HG03025 (cell line): ENCODE results near the gene GTSF1L.

Source experiments
- ATAC-seq: cut with Tn5 transposase; IDR thresholded peaks from one replicate; pipeline ENCODE4 v1.9.1; 2021; ENCODE audit warnings: mild to moderate bottlenecking, moderate library complexity; ENCODE audit not compliant: unreplicated experiment, low FRiP score

Gene GTSF1L

DNA sequence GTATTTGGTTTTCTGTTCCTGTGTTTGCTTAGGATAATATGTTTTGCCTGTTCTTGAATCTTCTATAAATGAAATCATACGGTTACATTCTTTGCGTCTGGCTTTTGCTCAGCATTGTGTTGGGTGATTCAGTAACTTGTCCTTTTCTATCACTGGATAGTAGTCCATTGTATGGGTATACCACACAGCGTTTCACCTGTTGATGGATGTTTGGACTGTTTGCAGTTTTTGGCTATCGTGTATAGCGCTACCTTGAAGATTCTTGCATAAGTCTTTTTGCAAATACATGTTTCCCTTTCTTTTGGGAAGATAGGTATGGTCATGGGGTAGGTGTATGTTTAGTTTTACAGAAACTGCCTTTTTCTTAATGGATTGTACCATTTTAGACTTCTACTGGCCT is 50.4 kb downstream of the GTSF1L start:
- ATAC-seq = no peak
